ENCODE measurements around the gene ARHGEF10L.

- no peak for TF ChIP-seq EP300 (IDR thresholded peaks at IDR 0.05)
- TF ChIP-seq, protein P1, sequence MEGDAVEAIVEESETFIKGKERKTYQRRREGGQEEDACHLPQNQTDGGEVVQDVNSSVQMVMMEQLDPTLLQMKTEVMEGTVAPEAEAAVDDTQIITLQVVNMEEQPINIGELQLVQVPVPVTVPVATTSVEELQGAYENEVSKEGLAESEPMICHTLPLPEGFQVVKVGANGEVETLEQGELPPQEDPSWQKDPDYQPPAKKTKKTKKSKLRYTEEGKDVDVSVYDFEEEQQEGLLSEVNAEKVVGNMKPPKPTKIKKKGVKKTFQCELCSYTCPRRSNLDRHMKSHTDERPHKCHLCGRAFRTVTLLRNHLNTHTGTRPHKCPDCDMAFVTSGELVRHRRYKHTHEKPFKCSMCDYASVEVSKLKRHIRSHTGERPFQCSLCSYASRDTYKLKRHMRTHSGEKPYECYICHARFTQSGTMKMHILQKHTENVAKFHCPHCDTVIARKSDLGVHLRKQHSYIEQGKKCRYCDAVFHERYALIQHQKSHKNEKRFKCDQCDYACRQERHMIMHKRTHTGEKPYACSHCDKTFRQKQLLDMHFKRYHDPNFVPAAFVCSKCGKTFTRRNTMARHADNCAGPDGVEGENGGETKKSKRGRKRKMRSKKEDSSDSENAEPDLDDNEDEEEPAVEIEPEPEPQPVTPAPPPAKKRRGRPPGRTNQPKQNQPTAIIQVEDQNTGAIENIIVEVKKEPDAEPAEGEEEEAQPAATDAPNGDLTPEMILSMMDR (IDR thresholded peaks at IDR 0.05), result no peak
These were observed 160.1 kb downstream of the ARHGEF10L start for GRCh38 chr1:17699581-17699980.
